ENCODE measurements around the gene EIF4EBP3.

The EIF4EBP3 gene

GRCh38 chr5:140547508-140548299, at the start of gene EIF4EBP3:
Gene EIF4EBP3 (plus strand): TSS chr5:140547662. CDS start chr5:140547738, 76 bp downstream.
- Histone ChIP-seq H3K4me1 (ENCODE audit: control insufficient read depth, insufficient read depth, low read length) (peaks cover 19% of the 10 kb centered on the region), H3K9ac (ENCODE audit: low read depth, low read length) (peak within 1 kb of the TSS; percentile 78), H3K27me3 (ENCODE audit: control insufficient read depth, insufficient read depth, low read length) (no peaks in the 10 kb centered on the region), H3K27ac (ENCODE audit: low read depth, low read length) (peak within 1 kb of the TSS; percentile 93), H3K9me3 (ENCODE audit: control insufficient read depth, insufficient read depth, low read length) (no peaks in the 10 kb centered on the region), H3K4me3 (ENCODE audit: low read depth, low read length) (peak within 1 kb of the TSS; percentile 66), H3K36me3 (ENCODE audit: control insufficient read depth, insufficient read depth, low read length) (peaks cover 56% of the 10 kb centered on the region)

- Histone ChIP-seq H3K9ac (ENCODE audit: low read depth, low read length) (no peak overlapping the region), H3K9me3 (ENCODE audit: control insufficient read depth, insufficient read depth, low read length) (no peaks in the 10 kb centered on the region), H3K27ac (ENCODE audit: low read depth, low read length) (no peak overlapping the region), H3K36me3 (ENCODE audit: control insufficient read depth, insufficient read depth, low read length) (peaks cover 53% of the 10 kb centered on the region), H3K4me3 (ENCODE audit: low read depth, low read length) (no peak overlapping the region), H3K27me3 (ENCODE audit: control insufficient read depth, insufficient read depth, low read length) (no peaks in the 10 kb centered on the region), H3K4me1 (ENCODE audit: control insufficient read depth, insufficient read depth, low read length) (no peaks in the 10 kb centered on the region)
Observed at GRCh38 chr5:140497897-140498296, 49.6 kb upstream of the EIF4EBP3 start.

GRCh38 chr5:140498591-140498990, 48.9 kb upstream of the EIF4EBP3 start:
- Histone ChIP-seq H3K36me3 (ENCODE audit: control insufficient read depth, insufficient read depth, low read length) (peaks cover 46% of the 10 kb centered on the region), H3K4me3 (ENCODE audit: low read depth, low read length) (no peak overlapping the region), H3K9ac (ENCODE audit: low read depth, low read length) (no peak overlapping the region), H3K9me3 (ENCODE audit: control insufficient read depth, insufficient read depth, low read length) (no peaks in the 10 kb centered on the region), H3K4me1 (ENCODE audit: control insufficient read depth, insufficient read depth, low read length) (no peaks in the 10 kb centered on the region), H3K27ac (ENCODE audit: low read depth, low read length) (no peak overlapping the region), H3K27me3 (ENCODE audit: control insufficient read depth, insufficient read depth, low read length) (no peaks in the 10 kb centered on the region)

- no peak overlapping the region for H3K27ac ChIP-seq (ENCODE audit: low read depth, low read length)
- H3K27me3 ChIP-seq (ENCODE audit: control insufficient read depth, insufficient read depth, low read length) = no peaks in the 10 kb centered on the region
- H3K9me3 ChIP-seq (ENCODE audit: control insufficient read depth, insufficient read depth, low read length) = no peaks in the 10 kb centered on the region
- H3K4me3 ChIP-seq (ENCODE audit: low read depth, low read length) = no peak overlapping the region
- H3K36me3 ChIP-seq (ENCODE audit: control insufficient read depth, insufficient read depth, low read length) = peaks cover 55% of the 10 kb centered on the region
- no peak overlapping the region for H3K9ac ChIP-seq (ENCODE audit: low read depth, low read length)
- no peaks in the 10 kb centered on the region for H3K4me1 ChIP-seq (ENCODE audit: control insufficient read depth, insufficient read depth, low read length)
Observed at GRCh38 chr5:140502834-140503233, 44.6 kb upstream of the EIF4EBP3 start.

- Histone ChIP-seq H3K27ac (ENCODE audit: low read depth, low read length) (no peak overlapping the region), H3K36me3 (ENCODE audit: control insufficient read depth, insufficient read depth, low read length) (peaks cover 99% of the 10 kb centered on the region), H3K27me3 (ENCODE audit: control insufficient read depth, insufficient read depth, low read length) (no peaks in the 10 kb centered on the region), H3K9me3 (ENCODE audit: control insufficient read depth, insufficient read depth, low read length) (no peaks in the 10 kb centered on the region), H3K9ac (ENCODE audit: low read depth, low read length) (no peak overlapping the region), H3K4me1 (ENCODE audit: control insufficient read depth, insufficient read depth, low read length) (no peaks in the 10 kb centered on the region), H3K4me3 (ENCODE audit: low read depth, low read length) (no peak overlapping the region)
Observed at GRCh38 chr5:140509898-140510297, 37.6 kb upstream of the EIF4EBP3 start.

- peaks cover 74% of the 10 kb centered on the region for H3K36me3 ChIP-seq (ENCODE audit: control insufficient read depth, insufficient read depth, low read length)
Observed at GRCh38 chr5:140513124-140513523, 34.3 kb upstream of the EIF4EBP3 start.

GRCh38 chr5:140524003-140524402, 23.5 kb upstream of the EIF4EBP3 start:
- H3K27me3 ChIP-seq (ENCODE audit: control insufficient read depth, insufficient read depth, low read length) = no peaks in the 10 kb centered on the region
- H3K9me3 ChIP-seq (ENCODE audit: control insufficient read depth, insufficient read depth, low read length) = no peaks in the 10 kb centered on the region
- no peaks in the 10 kb centered on the region for H3K4me1 ChIP-seq (ENCODE audit: control insufficient read depth, insufficient read depth, low read length)
- no peak overlapping the region for H3K4me3 ChIP-seq (ENCODE audit: low read depth, low read length)
- H3K36me3 ChIP-seq (ENCODE audit: control insufficient read depth, insufficient read depth, low read length) = peaks cover 66% of the 10 kb centered on the region
- H3K27ac ChIP-seq (ENCODE audit: low read depth, low read length) = no peak overlapping the region
- no peak overlapping the region for H3K9ac ChIP-seq (ENCODE audit: low read depth, low read length)

More at GRCh38 chr5:140513124-140513523, 34.3 kb upstream of the EIF4EBP3 start:
- no peaks in the 10 kb centered on the region for H3K4me1 ChIP-seq (ENCODE audit: control insufficient read depth, insufficient read depth, low read length)
- no peak overlapping the region for H3K27ac ChIP-seq (ENCODE audit: low read depth, low read length)
- no peak overlapping the region for H3K9ac ChIP-seq (ENCODE audit: low read depth, low read length)
- H3K4me3 ChIP-seq (ENCODE audit: low read depth, low read length) = no peak overlapping the region
- no peaks in the 10 kb centered on the region for H3K27me3 ChIP-seq (ENCODE audit: control insufficient read depth, insufficient read depth, low read length)
- no peaks in the 10 kb centered on the region for H3K9me3 ChIP-seq (ENCODE audit: control insufficient read depth, insufficient read depth, low read length)

GRCh38 chr5:140540227-140540626, 7.2 kb upstream of the EIF4EBP3 start:
- no peak overlapping the region for H3K9ac ChIP-seq (ENCODE audit: low read depth, low read length)
- H3K4me1 ChIP-seq (ENCODE audit: control insufficient read depth, insufficient read depth, low read length) = no peaks in the 10 kb centered on the region
- no peaks in the 10 kb centered on the region for H3K27me3 ChIP-seq (ENCODE audit: control insufficient read depth, insufficient read depth, low read length)
- H3K4me3 ChIP-seq (ENCODE audit: low read depth, low read length) = no peak overlapping the region
- H3K36me3 ChIP-seq (ENCODE audit: control insufficient read depth, insufficient read depth, low read length) = peaks cover 80% of the 10 kb centered on the region
- H3K9me3 ChIP-seq (ENCODE audit: control insufficient read depth, insufficient read depth, low read length) = no peaks in the 10 kb centered on the region
- no peak overlapping the region for H3K27ac ChIP-seq (ENCODE audit: low read depth, low read length)

GRCh38 chr5:140542972-140543371, 4.5 kb upstream of the EIF4EBP3 start:
- Histone ChIP-seq H3K27me3 (ENCODE audit: control insufficient read depth, insufficient read depth, low read length) (no peaks in the 10 kb centered on the region), H3K4me1 (ENCODE audit: control insufficient read depth, insufficient read depth, low read length) (peaks cover 9% of the 10 kb centered on the region; the same call in 1 of the 2 replicates), H3K4me3 (ENCODE audit: low read depth, low read length) (no peak overlapping the region), H3K9ac (ENCODE audit: low read depth, low read length) (no peak overlapping the region), H3K9me3 (ENCODE audit: control insufficient read depth, insufficient read depth, low read length) (no peaks in the 10 kb centered on the region), H3K36me3 (ENCODE audit: control insufficient read depth, insufficient read depth, low read length) (peaks cover 61% of the 10 kb centered on the region), H3K27ac (ENCODE audit: low read depth, low read length) (no peak overlapping the region)

- Histone ChIP-seq H3K9ac (ENCODE audit: low read depth, low read length) (no peak overlapping the region), H3K27ac (ENCODE audit: low read depth, low read length) (no peak overlapping the region), H3K9me3 (ENCODE audit: control insufficient read depth, insufficient read depth, low read length) (no peaks in the 10 kb centered on the region), H3K4me3 (ENCODE audit: low read depth, low read length) (no peak overlapping the region), H3K27me3 (ENCODE audit: control insufficient read depth, insufficient read depth, low read length) (no peaks in the 10 kb centered on the region), H3K36me3 (ENCODE audit: control insufficient read depth, insufficient read depth, low read length) (peaks cover 57% of the 10 kb centered on the region), H3K4me1 (ENCODE audit: control insufficient read depth, insufficient read depth, low read length) (peaks cover 19% of the 10 kb centered on the region)
Observed at GRCh38 chr5:140544986-140545385, 2.5 kb upstream of the EIF4EBP3 start.

GRCh38 chr5:140545606-140546005, 1.9 kb upstream of the EIF4EBP3 start:
- Histone ChIP-seq H3K36me3 (ENCODE audit: control insufficient read depth, insufficient read depth, low read length) (peaks cover 57% of the 10 kb centered on the region), H3K9me3 (ENCODE audit: control insufficient read depth, insufficient read depth, low read length) (no peaks in the 10 kb centered on the region), H3K4me3 (ENCODE audit: low read depth, low read length) (no peak overlapping the region), H3K27me3 (ENCODE audit: control insufficient read depth, insufficient read depth, low read length) (no peaks in the 10 kb centered on the region), H3K9ac (ENCODE audit: low read depth, low read length) (no peak overlapping the region), H3K27ac (ENCODE audit: low read depth, low read length) (no peak overlapping the region), H3K4me1 (ENCODE audit: control insufficient read depth, insufficient read depth, low read length) (peaks cover 19% of the 10 kb centered on the region)
